ENCODE measurements around the gene SMIM20.
"Not testable (repeated sequence)": the region's sequence is repeated elsewhere in the genome, so short reads cannot be mapped to it uniquely, and the experiment has no call there.

The SMIM20 gene

GRCh38 chr4:25913851-25914669, at the start of gene SMIM20:
TSS of gene SMIM20 (plus strand) at chr4:25914220. CDS start at chr4:25914314, 94 bp downstream.
- DNase-seq, result peak; percentile 93 to 94

DNA sequence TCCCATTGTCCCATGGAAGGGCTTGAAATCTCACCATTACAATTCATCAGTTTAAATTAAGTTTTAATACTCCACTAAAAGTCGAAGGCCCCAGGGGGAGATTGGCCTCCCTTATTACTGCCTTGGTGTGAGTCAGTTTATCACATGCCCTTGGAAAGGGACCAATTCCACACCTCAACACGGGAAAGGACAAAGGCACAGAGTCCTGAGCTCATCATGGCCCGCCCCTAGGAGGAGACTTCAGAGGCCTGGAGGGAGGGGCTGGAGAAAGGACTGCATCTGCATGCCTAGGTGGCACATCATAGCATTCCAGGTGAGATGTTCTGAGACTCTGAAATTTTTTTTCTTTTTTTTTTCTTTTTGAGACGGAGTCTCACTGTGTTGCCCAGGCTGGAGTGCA, 48.4 kb upstream of the SMIM20 start:
- DNase-seq, result no peak

GRCh38 chr4:25866401-25866800, 47.6 kb upstream of the SMIM20 start:
- not testable (repeated sequence) for DNase-seq

GRCh38 chr4:25867781-25868294, 46.2 kb upstream of the SMIM20 start:
- no peak for DNase-seq

DNA sequence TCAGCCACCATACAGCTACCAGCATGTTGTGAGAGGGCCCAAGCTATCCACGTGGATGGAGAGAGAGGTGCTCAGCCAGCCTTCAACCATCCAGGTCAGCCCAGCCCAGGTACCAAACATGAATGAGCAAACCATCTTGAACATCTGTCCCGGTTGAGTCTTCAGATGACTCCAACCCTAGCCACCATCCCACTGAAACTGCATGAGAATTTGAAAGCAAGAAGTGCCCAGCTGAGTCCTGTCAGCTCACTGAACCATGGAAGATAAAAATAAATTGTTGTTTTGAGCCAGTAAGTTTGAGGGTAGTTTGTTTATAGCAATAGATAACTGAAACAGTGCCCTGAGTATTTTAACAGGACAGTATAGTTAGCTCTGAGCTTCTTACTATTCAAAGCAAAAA, 43.9 kb upstream of the SMIM20 start:
- DNase-seq, result no peak

DNA sequence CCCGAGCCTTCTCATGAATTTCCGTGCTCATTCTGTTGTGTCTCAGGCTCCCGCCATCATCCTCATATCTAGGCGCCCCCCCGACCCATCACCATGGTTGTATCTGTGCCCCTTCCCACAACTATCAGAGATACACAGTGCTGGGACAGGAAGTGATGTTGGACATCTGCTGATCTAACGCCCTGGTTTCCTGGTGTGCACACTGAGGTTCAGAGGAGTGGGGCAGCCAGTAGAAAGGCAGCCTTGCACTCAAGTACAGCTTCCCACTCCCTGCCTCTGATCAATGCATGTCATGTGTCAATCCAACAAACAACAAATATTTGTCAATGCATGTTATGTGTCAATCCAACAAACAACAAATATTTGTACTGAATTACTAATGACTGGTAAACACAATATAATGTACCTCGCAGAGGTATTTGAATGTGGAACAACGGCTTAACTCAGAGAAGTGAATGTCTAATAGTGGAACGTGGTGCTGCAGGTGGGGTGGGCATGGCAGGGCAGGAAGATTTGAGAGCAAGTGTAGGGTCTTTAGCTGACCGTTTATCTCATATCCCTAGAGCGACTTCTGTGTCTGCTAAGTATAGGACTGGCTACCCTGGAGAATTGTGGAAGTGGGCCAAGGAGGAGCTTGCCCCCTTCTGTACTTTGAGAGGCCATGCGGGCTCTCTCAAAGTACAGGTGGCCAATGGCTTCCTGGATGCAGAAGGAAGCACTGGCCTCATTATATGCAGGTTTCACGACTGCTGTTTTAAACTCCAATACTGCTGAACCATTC, 41.0 kb upstream of the SMIM20 start:
- no peak for DNase-seq

GRCh38 chr4:25873632-25874129, 40.3 kb upstream of the SMIM20 start:
- no peak for DNase-seq

GRCh38 chr4:25874655-25875054, 39.4 kb upstream of the SMIM20 start:
- no peak for DNase-seq

DNA sequence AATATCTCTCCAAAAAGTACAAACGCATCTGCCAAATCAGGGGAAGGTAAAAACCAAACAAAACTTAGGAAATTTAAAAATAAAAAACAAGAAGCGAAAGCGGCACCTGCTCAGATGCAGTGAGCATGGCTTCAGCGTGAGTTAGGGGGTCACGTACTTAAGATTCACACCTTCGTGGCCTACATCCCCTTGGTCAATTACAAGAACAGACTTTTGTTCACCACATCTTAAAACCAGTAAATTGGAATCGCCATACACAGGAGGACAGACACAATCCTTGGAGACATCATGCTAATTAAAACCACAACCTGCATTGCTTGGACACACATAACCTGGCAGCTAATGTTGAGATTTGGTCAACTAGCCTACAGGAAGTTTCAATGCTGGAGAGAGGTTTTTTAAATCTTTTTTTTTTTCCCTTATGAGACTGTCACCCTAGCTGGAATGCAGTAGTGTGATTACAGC, 38.7 kb upstream of the SMIM20 start:
- DNase-seq, result peak in 1 of 2 donors; percentile 63

DNA sequence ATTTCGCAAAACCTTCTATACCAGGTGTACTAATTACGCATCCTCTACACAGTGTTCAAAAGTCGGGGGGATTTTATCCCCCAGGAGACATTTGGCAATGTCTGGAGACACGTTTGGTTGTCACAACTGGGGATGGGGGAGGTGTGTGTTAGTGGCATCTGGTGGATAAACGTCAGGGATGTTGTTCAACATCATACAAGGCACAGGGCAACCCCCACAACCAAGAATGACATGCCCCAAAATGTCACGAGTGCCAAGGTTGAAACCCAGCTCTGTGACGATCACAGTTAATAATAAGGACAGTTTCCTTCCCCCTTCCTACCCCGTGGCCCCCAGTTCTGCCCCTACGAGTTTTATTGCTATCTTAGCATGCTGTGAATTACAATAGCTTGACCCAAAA, 35.3 kb upstream of the SMIM20 start:
- DNase-seq, result peak in 1 of 2 donors; percentile 56

- DNase-seq, result no peak
Observed at GRCh38 chr4:25879091-25879584, 34.9 kb upstream of the SMIM20 start.

- DNase-seq, result no peak
Observed at GRCh38 chr4:25879587-25879986, 34.4 kb upstream of the SMIM20 start.

- no peak for DNase-seq
Observed at GRCh38 chr4:25879991-25880651, 33.9 kb upstream of the SMIM20 start.

DNA sequence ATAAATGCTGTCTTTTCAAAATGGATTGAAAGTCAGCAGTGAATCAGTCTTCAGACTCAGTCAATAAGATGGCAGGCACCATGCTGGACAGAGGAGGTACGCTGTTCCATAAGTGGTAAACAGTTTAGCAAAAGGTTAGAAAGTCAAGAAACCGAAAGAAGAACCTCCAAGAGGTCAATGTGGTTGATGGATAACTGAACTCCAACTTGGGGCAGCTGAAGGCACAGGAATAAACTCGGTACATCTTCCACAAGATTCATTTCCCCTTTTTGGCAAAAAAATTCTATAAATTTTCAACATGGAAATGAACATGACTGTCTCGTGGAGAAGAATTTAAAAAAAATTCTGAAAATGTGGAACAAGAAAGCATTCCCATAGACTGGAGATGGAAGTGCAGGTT, 32.8 kb upstream of the SMIM20 start:
- no peak for DNase-seq

DNA sequence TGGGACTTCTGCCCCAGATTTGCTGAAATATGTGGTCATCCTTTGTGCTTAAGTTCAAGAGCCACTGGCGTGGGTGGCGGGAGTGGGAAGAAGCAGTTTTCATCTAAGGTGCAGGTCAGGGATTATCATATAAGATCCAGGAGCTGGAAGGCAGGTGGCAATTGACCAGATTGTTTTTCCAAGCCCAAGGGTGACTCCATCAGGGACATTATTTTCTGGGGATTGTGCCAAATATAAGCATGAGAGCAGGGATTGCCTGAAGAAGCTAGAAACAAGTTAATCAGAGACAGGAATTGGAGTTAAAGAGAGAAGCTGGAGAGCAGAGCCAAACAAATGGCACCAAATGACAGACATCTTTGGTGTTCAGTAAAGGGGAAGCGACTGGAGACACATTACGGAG, 31.8 kb upstream of the SMIM20 start:
- no peak for DNase-seq

- DNase-seq, result no peak
Observed at GRCh38 chr4:25883565-25883964, 30.5 kb upstream of the SMIM20 start.

DNA sequence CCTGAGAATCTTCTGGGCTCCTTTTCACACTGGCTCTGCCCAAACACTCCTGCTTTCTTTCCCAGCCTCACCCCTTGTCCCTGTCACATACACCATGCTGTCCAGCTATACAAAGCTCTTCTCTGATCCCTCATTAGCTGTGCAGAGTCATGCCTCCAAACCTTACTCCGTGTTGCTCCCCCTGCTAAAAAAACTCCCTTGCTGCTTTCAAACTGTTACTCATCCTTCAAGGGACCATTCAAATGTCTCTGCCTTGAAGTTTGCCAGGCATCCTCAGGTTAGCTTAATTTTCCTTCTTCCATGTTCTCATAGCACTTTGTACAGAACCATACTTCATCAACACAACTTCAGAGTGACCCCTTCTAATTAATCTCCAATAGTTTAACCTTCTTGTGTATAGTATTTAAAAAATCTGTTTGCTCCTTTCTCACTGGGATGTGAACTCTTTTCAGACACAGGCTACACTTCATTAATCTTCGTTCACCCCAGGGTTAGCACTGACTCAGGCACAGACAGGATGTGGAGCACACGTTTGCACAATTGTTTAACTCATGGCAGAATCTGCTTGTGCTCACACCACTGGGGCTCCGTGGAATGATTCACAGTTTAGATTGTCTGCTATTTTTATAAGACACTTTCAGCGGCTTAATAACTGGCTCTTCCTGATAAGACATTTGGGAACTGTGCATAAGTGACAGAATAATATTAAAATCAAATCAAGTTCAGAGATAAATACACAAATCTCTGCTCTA, 29.8 kb upstream of the SMIM20 start:
- DNase-seq, result no peak

- DNase-seq, result no peak
Observed at GRCh38 chr4:25888781-25889180, 25.2 kb upstream of the SMIM20 start.

GRCh38 chr4:25889589-25890503, 24.2 kb upstream of the SMIM20 start:
- no peak for DNase-seq

GRCh38 chr4:25890571-25891485, 23.2 kb upstream of the SMIM20 start:
- no peak for DNase-seq
